HL-60 (cell line): Measurements from ENCODE around the gene BSCL2.

Experiments used
- DNase-seq, 2 experiments: peaks; one replicate each; pipeline ENCODE4 v3.0.0-alpha.2; 2010 to 2020; ENCODE audit warnings: low read depth in 1 of 2, low spot score in 1 of 2
- H3K27ac ChIP-seq: fragments of 250-450 bp; sonication (Bioruptor Pico); replicated peaks from 2 replicates; pipeline ENCODE4 v1.5.1; 2020; ENCODE audit warnings: mild to moderate bottlenecking, moderate library complexity
- H3K27me3 ChIP-seq: fragments of 250-450 bp; sonication (Bioruptor Pico); 2 replicates; pipeline ENCODE4 v1.5.1; 2021; ENCODE audit warnings: mild to moderate bottlenecking, moderate library complexity; ENCODE audit not compliant: insufficient read depth, poor library complexity, severe bottlenecking
- H3K4me3 ChIP-seq: replicated peaks from 2 replicates; pipeline ENCODE4 v1.5.1; 2011; ENCODE audit warnings: mild to moderate bottlenecking, control low read depth, low read length; ENCODE audit not compliant: insufficient read depth
- CTCF ChIP-seq: IDR thresholded peaks from one replicate; pipeline ENCODE4 v1.5.1; 2011; ENCODE audit warnings: low read length, control low read depth, inconsistent platforms; ENCODE audit not compliant: insufficient read depth
- GABPA ChIP-seq: IDR thresholded peaks from 2 replicates; pipeline ENCODE4 v1.6.1; 2012; ENCODE audit warnings: low read depth
- POLR2AphosphoS5 ChIP-seq: IDR thresholded peaks from 2 replicates; pipeline ENCODE4 v1.6.1; 2012; ENCODE audit warnings: low read depth
- REST ChIP-seq: IDR thresholded peaks from 2 replicates; pipeline ENCODE4 v1.6.1; 2012; ENCODE audit warnings: low read depth; ENCODE audit not compliant: insufficient replicate concordance
- SPI1 ChIP-seq: IDR thresholded peaks from 2 replicates; pipeline ENCODE4 v1.6.1; 2012; ENCODE audit warnings: low read depth, mild to moderate bottlenecking, borderline replicate concordance

BSCL2 gene

DNA sequence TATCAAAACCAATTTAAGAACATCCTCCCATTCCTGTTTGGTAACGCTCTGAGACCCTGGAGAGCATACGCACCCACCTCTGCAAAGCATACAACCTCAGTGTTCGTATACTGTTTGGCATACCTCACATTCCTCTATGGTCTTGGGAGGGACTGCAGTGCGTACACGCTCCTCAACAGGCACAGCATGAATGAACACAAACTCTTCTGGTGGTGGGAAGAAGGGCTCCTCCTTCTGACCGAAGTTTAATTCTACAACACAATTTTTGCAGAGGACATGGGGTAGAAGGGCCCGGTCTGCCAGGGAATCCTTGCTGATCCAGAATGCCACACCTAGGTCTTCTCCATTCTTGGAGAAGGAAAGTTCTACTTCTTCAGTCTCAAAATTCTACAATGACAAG is 14.8 kb upstream of the BSCL2 start:
- Histone ChIP-seq H3K27ac (no peak overlapping the region), H3K27me3 (no peaks in the 10 kb centered on the region), H3K4me3 (no peak overlapping the region)
- no peak for TF ChIP-seq GABPA
- no peak for TF ChIP-seq CTCF
- TF ChIP-seq SPI1 = no peak
- no peak for TF ChIP-seq REST
- TF ChIP-seq POLR2AphosphoS5 = no peak
- DNase-seq = no peak

- Histone ChIP-seq H3K27me3 (no peaks in the 10 kb centered on the region), H3K4me3 (no peak overlapping the region), H3K27ac (no peak overlapping the region)
- TF ChIP-seq POLR2AphosphoS5 (no peak), REST (no peak), SPI1 (no peak), GABPA (no peak), CTCF (no peak)
- no peak for DNase-seq
Measured at GRCh38 chr11:62719302-62719978, 12.2 kb upstream of the BSCL2 start.

DNA sequence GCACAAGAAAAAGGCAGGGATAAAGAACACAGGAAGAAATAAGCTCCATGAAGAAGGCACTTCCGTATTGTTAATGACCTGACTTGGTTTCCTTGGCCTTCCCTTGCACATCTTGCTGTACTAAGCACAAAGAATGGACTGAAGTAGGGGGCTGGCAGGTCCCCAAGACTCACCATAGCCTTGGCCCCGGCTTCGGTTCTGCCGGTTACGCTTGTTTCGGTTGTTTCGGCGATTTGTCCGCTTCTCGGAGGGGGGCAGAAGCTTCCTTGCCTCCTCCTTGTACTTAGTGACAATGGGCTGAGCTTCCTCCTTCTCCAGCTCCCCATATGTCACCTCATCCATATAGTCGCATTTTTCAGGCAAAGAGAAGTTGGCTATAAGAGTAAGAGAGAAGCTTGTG is 9.6 kb upstream of the BSCL2 start:
- TF ChIP-seq REST = no peak
- no peak for TF ChIP-seq GABPA
- TF ChIP-seq CTCF = no peak
- no peak for TF ChIP-seq SPI1
- no peak for TF ChIP-seq POLR2AphosphoS5
- H3K4me3 ChIP-seq = no peak overlapping the region
- DNase-seq = no peak
- no peaks in the 10 kb centered on the region for H3K27me3 ChIP-seq
- H3K27ac ChIP-seq = no peak overlapping the region
